Endodermal cell (in vitro differentiated cells): ENCODE data around the gene BMPER. TPM values are rescaled to one million over a fixed set of nuclear protein-coding genes. Genes with fewer than 3 reads are reported as not detected.

Experiments
- DNase-seq: peaks from one replicate; pipeline ENCODE4 v3.0.0-alpha.2; 2017
- H3K27ac ChIP-seq: 2 replicates; pipeline ENCODE4 v1.5.1; 2013; ENCODE audit warnings: mild to moderate bottlenecking, low read depth, low read length, moderate library complexity
- H3K27me3 ChIP-seq: 2 replicates; pipeline ENCODE4 v1.6.1; 2013; ENCODE audit warnings: mild to moderate bottlenecking, low read length, moderate library complexity; ENCODE audit not compliant: insufficient read depth, control insufficient read depth, poor library complexity, severe bottlenecking
- H3K36me3 ChIP-seq: 2 replicates; pipeline ENCODE4 v1.7.0; 2013; ENCODE audit warnings: mild to moderate bottlenecking, low read length, moderate library complexity; ENCODE audit not compliant: control insufficient read depth, insufficient read depth
- H3K4me1 ChIP-seq: one replicate; pipeline ENCODE4 v1.7.0; 2013; ENCODE audit warnings: low read length; ENCODE audit not compliant: control insufficient read depth, insufficient read depth
- H3K4me3 ChIP-seq: 2 replicates; pipeline ENCODE4 v1.5.1; 2013; ENCODE audit warnings: mild to moderate bottlenecking, low read length, moderate library complexity
- H3K9ac ChIP-seq: 2 replicates; pipeline ENCODE4 v1.6.1; 2013; ENCODE audit warnings: mild to moderate bottlenecking, low read length, moderate library complexity; ENCODE audit not compliant: poor library complexity, severe bottlenecking; ENCODE audit errors: extremely low read depth
- H3K9me3 ChIP-seq: 2 replicates; pipeline ENCODE4 v1.6.1; 2013; ENCODE audit warnings: mild to moderate bottlenecking, low read length, moderate library complexity; ENCODE audit not compliant: control insufficient read depth
- H3K27ac Mint-ChIP-seq: 2 replicates; pipeline ENCODE4 v1.8.0; 2020; ENCODE audit warnings: mixed read lengths
- H3K27me3 Mint-ChIP-seq: 2 replicates; pipeline ENCODE4 v1.8.0; 2021; ENCODE audit warnings: mild to moderate bottlenecking, mixed read lengths; ENCODE audit not compliant: insufficient read depth
- H3K36me3 Mint-ChIP-seq: 2 replicates; pipeline ENCODE4 v1.8.0; 2020; ENCODE audit warnings: low read depth, mixed read lengths
- H3K4me1 Mint-ChIP-seq: 2 replicates; pipeline ENCODE4 v1.8.0; 2020; ENCODE audit warnings: mixed read lengths
- H3K4me3 Mint-ChIP-seq: 2 replicates; pipeline ENCODE4 v1.8.0; 2020; ENCODE audit warnings: mild to moderate bottlenecking, moderate library complexity, mixed read lengths
- H3K9me3 Mint-ChIP-seq: 2 replicates; pipeline ENCODE4 v1.8.0; 2020; ENCODE audit warnings: mild to moderate bottlenecking, mixed read lengths
- CTCF ChIP-seq: fragments of 200-600 bp; sonication (generic); conservative IDR thresholded peaks from 2 replicates; pipeline ENCODE4 v1.5.0; 2021; ENCODE audit warnings: antibody characterized with exemption, mild to moderate bottlenecking
- WGBS, 2 experiments: methylation state at CpG; one replicate each; pipeline versions ENCODE4 v1.1.5 to v1.1.7; 2013; ENCODE audit warnings: missing lambda C conversion rate in 2 of 2, mixed read lengths in 1 of 2; ENCODE audit not compliant: insufficient coverage in 1 of 2, insufficient read length in 1 of 2; 5-methylcytosine and 5-hydroxymethylcytosine counted together
- total RNA-seq, 2 donors: library from RNA; stranded (reverse); fragmentation: NEBNext Ultra II Directional in 1 of 2; extraction: Animal tissue kit (Norgen Biotek cat#: 25700) in 1 of 2; gene quantifications; 2 replicates in 1 of 2; 3 replicates in 1 of 2; pipeline ENCODE4 v1.2.1, GENCODE V29; 2021

Gene BMPER
- total RNA-seq, 2 donors from 2014 or later: 71.2 to 72.2 TPM

GRCh38 chr7:34044306-34044643 lies 138.9 kb downstream of the BMPER start:
- Histone ChIP-seq H3K9ac (no peak overlapping the region), H3K27me3 (no peaks in the 10 kb centered on the region), H3K4me3 (no peak overlapping the region), H3K9me3 (no peaks in the 10 kb centered on the region), H3K36me3 (no peaks in the 10 kb centered on the region), H3K4me1 (no peaks in the 10 kb centered on the region), H3K27ac (no peak overlapping the region)
- Mint-ChIP-seq H3K27me3 (no peaks in the 10 kb centered on the region), H3K4me3 (no peak overlapping the region), H3K4me1 (peaks cover 17% of the 10 kb centered on the region), H3K9me3 (no peaks in the 10 kb centered on the region), H3K27ac (no peak overlapping the region), H3K36me3 (peaks cover 31% of the 10 kb centered on the region)
- no peak for DNase-seq
- WGBS, 2 experiments: 60 to 85% methylated on average over 1 to 2 of the region's 2 CpGs
- TF ChIP-seq CTCF: no peak

- no peak overlapping the region for H3K4me3 ChIP-seq
- Mint-ChIP-seq H3K4me3 (no peak overlapping the region), H3K4me1 (peaks cover 15% of the 10 kb centered on the region), H3K27ac (no peak overlapping the region), H3K36me3 (peaks cover 34% of the 10 kb centered on the region), H3K27me3 (no peaks in the 10 kb centered on the region), H3K9me3 (no peaks in the 10 kb centered on the region)
- H3K9ac ChIP-seq: no peak overlapping the region
- 91 to 94% methylated on average over 4 to 7 of the region's 7 CpGs for WGBS, 2 experiments
- no peaks in the 10 kb centered on the region for H3K27me3 ChIP-seq
- no peaks in the 10 kb centered on the region for H3K4me1 ChIP-seq
- DNase-seq: no peak
- H3K27ac ChIP-seq: no peak overlapping the region
- TF ChIP-seq CTCF: peak; percentile 50
- no peaks in the 10 kb centered on the region for H3K9me3 ChIP-seq
- no peaks in the 10 kb centered on the region for H3K36me3 ChIP-seq
Observed at GRCh38 chr7:34044734-34045353, 139.5 kb downstream of the BMPER start.

- no peaks in the 10 kb centered on the region for H3K9me3 Mint-ChIP-seq
- no peak for DNase-seq
- 100% methylated on average over 1 of the region's 1 CpG for WGBS, 2 experiments
- Histone ChIP-seq H3K9me3 (no peaks in the 10 kb centered on the region), H3K36me3 (peaks cover 4% of the 10 kb centered on the region), H3K4me3 (no peak overlapping the region), H3K27ac (no peak overlapping the region), H3K4me1 (no peaks in the 10 kb centered on the region), H3K27me3 (no peaks in the 10 kb centered on the region), H3K9ac (no peak overlapping the region)
- peaks cover 5% of the 10 kb centered on the region for H3K4me1 Mint-ChIP-seq
- no peaks in the 10 kb centered on the region for H3K27me3 Mint-ChIP-seq
- peaks cover 66% of the 10 kb centered on the region for H3K36me3 Mint-ChIP-seq
- no peak overlapping the region for H3K27ac Mint-ChIP-seq
- H3K4me3 Mint-ChIP-seq: no peak overlapping the region
- TF ChIP-seq CTCF: no peak
Observed at GRCh38 chr7:34048445-34048844, 143.1 kb downstream of the BMPER start.
